ENCODE results near the gene GNA14.
"Not testable (repeated sequence)": the region's sequence is repeated elsewhere in the genome, so short reads cannot be mapped to it uniquely, and the experiment has no call there.

GNA14 gene

DNA sequence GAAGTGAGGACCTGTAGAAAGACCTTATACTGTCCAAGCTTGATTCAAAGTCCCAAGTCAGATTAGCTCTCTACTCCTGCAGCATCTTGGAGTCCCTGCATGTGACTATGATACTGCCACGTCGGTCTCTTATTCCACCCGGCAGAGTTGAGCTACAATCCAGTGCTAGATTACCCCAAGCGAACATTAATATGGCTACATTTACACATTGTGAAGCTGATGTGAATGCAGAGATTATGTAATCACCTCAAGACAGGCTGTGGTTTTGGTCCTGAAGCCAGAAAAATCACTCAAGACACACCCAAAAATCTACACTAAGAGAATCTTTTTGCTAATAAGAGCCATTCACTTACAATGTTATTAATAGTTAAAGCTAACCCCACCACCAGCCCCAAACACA lies 116.7 kb downstream of the GNA14 start:
- DNase-seq, result no peak

DNA sequence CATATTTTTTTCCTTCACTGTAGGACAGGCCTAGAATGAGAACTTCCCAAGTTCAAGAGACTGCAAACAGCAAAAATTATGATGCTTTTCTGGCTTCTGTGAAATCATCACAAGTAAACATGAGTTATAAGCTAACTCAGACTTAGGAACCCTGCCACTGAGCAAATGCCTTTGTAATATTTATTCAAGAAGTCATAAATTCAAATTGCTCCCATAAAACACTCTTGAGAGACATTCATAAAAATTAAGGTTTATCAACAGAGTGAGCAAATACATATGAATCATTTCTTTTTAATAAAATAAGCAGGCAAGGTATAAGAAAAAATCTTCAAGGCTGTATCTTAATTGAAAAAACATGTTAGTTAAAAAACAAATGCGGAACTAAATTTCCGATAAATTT lies 124.2 kb downstream of the GNA14 start:
- no peak for DNase-seq

- DNase-seq, result no peak
Measured at GRCh38 chr9:77521091-77521490, 127.0 kb downstream of the GNA14 start.

DNA sequence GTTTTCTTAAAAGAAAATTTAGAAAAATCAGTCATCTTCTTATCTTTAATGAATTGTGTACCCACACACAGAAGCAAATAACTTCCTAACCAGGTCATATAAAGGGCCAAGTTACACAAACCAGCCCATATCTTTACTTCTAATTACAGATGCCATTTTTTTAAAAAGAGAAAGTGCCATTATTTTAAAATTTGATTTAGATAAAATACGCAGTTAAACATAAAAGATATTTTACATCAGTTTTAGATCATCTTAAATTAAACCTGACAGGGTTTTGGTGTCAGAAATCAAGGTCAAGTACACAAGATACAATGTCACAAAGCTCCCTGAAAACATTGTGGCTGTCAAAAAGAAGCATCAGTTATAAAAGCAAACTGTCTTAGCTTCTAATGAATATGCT lies 129.4 kb downstream of the GNA14 start:
- DNase-seq, result no peak

GRCh38 chr9:77516781-77517180 lies 131.3 kb downstream of the GNA14 start:
- no peak for DNase-seq

DNA sequence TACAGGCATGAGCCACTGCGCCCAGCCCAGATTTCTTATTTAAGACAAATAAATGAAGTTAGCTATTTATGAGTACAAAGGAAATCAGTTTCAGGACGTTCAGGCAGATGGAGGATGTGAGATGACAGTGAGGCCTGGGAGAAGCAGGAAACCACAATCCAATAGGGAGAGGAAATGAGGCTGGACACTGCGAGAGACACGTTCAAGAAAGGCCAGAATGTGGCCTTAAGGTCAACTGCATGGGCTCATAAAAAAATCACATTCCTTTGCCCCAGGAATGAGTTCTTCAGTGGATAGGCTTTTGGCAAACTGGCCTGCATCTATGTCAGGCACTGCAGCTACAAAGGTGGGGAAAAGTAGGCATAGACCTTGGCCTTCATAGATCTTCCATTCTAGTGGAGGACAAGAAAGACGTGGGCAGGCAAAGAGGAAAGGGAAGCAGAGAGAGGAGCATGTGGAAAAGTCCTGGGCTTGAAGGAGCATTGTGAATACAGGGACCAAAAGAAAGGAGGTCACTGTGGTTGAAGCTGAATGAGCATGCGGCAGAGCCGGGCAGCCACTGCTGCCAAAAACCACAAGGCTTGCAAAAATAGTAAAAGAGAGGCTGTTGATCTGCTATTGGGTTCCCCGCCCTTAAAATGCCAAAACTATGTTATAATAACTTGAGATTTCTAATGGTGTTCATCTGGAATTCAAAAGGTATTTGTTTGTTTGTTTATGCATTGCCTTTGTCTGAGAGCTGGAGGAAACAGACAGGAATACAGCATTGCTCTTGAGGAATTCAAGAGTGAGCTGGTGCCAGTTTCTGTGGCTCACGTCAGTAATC lies 133.0 kb downstream of the GNA14 start:
- DNase-seq, result no peak

DNA sequence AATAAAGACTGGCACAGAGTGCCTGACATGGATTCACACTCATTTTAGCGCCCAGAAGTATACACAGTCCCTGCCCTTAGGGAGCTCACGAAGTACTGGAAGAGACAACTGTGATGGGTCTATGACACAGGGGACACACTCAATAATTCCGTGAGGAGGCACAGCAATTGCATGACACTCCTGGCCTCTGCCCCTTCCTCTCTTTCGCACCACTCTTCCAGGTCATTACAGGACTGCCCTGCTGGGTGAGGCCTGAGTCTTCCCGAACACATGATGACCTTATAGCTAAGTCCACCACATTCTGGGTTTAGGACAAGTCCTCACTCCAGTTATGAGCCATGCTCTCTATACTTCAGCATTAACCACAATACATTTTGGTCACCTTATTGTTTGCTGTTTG lies 134.7 kb downstream of the GNA14 start:
- DNase-seq, result no peak

DNA sequence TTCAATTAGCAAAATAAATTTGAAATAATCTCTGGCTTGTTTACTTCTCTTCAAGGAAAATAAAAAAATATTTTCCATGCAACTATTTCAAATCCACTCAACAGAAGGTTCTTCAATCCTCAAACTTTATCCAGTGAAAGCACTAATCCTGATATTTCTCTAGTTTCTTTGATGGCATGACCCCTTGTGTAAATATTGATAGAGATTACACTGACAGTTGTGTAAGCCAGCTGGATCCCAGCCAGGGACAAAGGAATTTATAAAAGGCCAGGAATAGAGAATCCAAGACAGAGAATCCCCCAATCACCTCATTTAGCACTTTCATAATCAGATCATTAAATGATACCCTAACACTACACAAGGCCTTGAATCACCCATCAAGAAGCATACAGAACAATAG lies 135.2 kb downstream of the GNA14 start:
- DNase-seq, result no peak

GRCh38 chr9:77511525-77511924 lies 136.6 kb downstream of the GNA14 start:
- DNase-seq, result no peak

GRCh38 chr9:77510666-77511065 lies 137.5 kb downstream of the GNA14 start:
- DNase-seq, result no peak

DNA sequence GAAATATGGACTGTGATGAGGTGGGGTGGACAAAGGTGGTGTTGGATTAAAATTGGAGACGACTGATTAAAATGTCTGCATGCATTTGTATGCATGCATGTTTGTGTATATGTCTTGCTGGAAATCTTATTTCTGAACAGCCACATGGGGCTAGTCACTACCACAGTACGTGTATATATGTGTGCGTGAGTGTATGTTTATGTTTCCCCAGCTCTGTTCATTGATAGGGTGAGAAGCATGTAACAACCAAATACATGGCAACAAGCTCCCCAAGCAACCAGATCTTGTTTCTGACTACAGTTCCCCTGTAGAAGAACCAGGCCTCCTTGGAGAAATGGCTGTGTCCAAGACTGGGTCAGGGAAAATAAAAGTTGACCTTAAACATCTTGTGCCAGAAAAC lies 139.7 kb downstream of the GNA14 start:
- DNase-seq, result no peak

- DNase-seq, result no peak
Measured at GRCh38 chr9:77507212-77507961, 140.7 kb downstream of the GNA14 start.

GRCh38 chr9:77505232-77505631 lies 142.9 kb downstream of the GNA14 start:
- DNase-seq, result no peak

GRCh38 chr9:77502568-77502967 lies 145.6 kb downstream of the GNA14 start:
- no peak for DNase-seq

GRCh38 chr9:77498891-77499290 lies 149.2 kb downstream of the GNA14 start:
- no peak for DNase-seq

DNA sequence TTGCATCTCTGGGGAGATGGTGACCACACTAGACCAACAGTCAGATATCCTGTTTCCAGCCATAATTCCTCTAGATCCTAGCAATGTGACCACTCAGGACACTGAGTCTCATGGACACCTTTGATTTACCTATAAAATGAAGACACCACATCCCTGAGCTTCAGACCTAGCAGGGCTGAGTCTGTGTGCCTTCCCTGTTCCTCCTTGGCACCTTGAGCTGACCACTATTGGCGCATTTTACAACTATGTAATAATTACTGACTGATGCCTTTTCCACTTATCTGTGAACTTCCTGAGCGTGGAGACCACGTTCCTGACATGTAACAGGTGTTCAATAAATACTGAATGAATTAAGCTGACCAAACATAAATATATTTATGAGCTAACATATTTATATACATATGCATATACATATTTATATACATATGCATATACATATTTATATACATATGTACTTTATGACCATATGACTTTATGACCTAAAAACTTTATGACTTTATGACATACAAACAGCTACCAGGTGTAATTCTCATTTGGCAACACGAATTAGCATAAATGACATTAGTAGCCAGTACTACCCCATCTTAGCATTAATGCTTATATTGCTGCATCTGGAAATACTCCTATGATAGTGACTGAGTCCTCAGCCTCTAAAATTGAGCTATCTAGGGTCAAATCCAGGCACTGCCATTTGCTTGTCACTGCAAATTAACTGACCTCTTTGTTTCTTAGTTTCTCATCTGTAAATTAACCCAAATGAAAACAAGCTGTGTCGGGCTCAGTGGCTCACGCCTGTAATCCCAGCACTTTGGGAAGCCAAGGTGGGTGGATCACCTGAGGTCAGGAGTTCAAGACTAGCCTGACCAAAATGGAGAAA lies 150.6 kb downstream of the GNA14 start:
- no peak for DNase-seq

GRCh38 chr9:77495834-77496671 lies 152.1 kb downstream of the GNA14 start:
- DNase-seq, result no peak

DNA sequence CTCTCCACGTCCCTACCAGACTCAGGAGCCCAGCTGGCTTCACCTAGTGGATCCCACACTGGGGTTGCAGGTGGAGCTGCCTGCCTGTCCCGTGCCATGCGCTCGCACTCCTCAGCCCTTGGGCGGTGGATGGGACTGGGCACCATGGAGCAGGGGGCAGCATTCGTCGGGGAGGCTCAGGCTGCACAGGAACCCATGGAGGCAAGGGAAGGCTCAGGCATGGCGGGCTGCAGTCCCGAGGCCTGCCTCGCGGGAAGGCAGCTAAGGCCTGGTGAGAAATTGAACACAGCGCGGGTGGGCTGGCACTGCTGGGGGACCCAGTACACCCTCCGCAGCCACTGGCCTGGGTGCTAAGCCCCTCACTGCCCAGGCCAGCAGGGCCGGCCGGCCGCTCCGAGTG lies 157.8 kb downstream of the GNA14 start:
- DNase-seq, result not testable (repeated sequence)

DNA sequence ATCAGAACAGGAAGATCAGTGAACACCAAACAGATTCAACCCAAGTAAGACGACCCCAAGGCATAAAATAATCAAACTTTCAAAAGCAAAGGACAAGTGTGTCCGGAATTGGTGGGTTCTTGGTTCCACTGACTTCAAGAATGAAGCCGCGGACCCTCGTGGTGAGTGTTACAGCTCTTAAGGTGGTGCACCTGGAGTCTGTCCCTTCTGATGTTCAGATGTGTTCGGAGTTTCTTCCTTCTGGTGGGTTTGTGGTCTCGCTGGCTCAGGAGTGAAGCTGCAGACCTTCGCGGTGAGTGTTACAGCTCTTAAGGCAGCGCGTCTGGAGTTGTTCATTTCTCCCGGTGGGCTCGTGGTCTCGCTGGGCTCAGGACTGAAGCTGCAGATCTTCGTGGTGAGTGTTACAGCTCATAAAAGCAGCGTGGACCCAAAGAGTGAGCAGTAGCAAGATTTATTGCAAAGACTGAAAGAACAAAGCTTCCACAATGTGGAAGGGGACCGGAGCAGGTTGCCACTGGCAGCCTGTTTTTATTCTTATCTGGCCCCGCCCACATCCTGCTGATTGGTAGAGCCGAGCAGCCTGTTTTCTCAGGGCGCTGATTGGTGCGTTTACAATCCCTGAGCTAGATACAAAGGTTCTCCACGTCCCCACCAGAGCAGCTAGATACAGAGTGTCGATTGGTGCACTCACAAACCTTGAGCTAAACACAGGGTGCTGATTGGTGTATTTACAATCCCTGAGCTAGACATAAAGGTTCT lies 158.5 kb downstream of the GNA14 start:
- DNase-seq, result not testable (repeated sequence)

GRCh38 chr9:77488439-77489126 lies 159.5 kb downstream of the GNA14 start:
- DNase-seq, result no peak

- no peak for DNase-seq
Measured at GRCh38 chr9:77486968-77487367, 161.2 kb downstream of the GNA14 start.

Measured in DMS153 (cell line).